K562 (cell line): ENCODE results near the gene SYCP1.

Experiments used
- ATF4 ChIP-seq: fragments of 450-650 bp; formaldehyde crosslinking; IDR thresholded peaks from 2 replicates; pipeline ENCODE4 v1.4.0; 2022; ENCODE audit warnings: mild to moderate bottlenecking, moderate library complexity
- GABPA ChIP-seq: fragments of 200-800 bp; sonication (Bioruptor generic); conservative IDR thresholded peaks from 2 replicates; pipeline ENCODE4 v1.6.1; 2016; ENCODE audit warnings: low read depth, missing genetic modification characterization, missing compliant biosample characterization
- SIN3A ChIP-seq, 2 experiments: fragments of 150-350 bp in 1 of 2; IDR thresholded peaks; 2 replicates each; pipeline ENCODE4 v1.6.1; 2011 to 2016; ENCODE audit warnings: borderline replicate concordance in 2 of 2, low read depth in 2 of 2, low read length in 2 of 2, mild to moderate bottlenecking in 2 of 2, moderate library complexity in 2 of 2; ENCODE audit not compliant: control insufficient read depth in 1 of 2
- SP2 ChIP-seq: IDR thresholded peaks from 2 replicates; pipeline ENCODE4 v1.6.1; 2011; ENCODE audit warnings: mild to moderate bottlenecking, low read depth, low read length, moderate library complexity; ENCODE audit not compliant: poor library complexity, severe bottlenecking; ENCODE audit errors: extremely low read depth
- ZNF197 ChIP-seq: fragments of 200-800 bp; sonication (Bioruptor generic); IDR thresholded peaks from 2 replicates; pipeline ENCODE4 v1.6.1; 2016; ENCODE audit warnings: low read depth, missing genetic modification characterization, missing compliant biosample characterization

- no peak for TF ChIP-seq SIN3A (IDR thresholded peaks at IDR 0.05; ENCODE audit: borderline replicate concordance in 2 of 2, control insufficient read depth in 1 of 2, low read depth in 2 of 2, low read length in 2 of 2)
- TF ChIP-seq ATF4 (CRISPR knock-in tag): no peak
- TF ChIP-seq GABPA (tag): no peak
- no peak for TF ChIP-seq ZNF197
- no peak for TF ChIP-seq SP2
Measured at GRCh38 chr1:114901814-114902213, 47.2 kb downstream of the SYCP1 start.
